B cell (primary cell): ENCODE results near the gene INSRR. TPM values are rescaled to one million over a fixed set of nuclear protein-coding genes. Genes with fewer than 3 reads are reported as not detected.
A peak's percentile ranks its signal among the peaks of the same experiment; 100 is the strongest.

Experiments used
- ATAC-seq: fragments of 200-7000 bp; cut with Tn5 transposase; one replicate; pipeline ENCODE4 v1.10.0; 2021; ENCODE audit warnings: low read depth, mild to moderate bottlenecking, moderate number of reproducible peaks, moderate library complexity
- CTCF ChIA-PET: fragments of 350-600 bp; sonication (Branson Sonifier 250); formaldehyde crosslinking; loops from one replicate; lab custom pipeline; 2021; ENCODE audit warnings: antibody characterized with exemption, inconsistent platforms; lab: Charles Lee
- POLR2A ChIA-PET: fragments of 350-600 bp; sonication (Branson Sonifier 250); formaldehyde crosslinking; loops from one replicate; lab custom pipeline; 2021; ENCODE audit warnings: antibody characterized with exemption; lab: Charles Lee
- DNase-seq: peaks from one replicate; pipeline ENCODE4 v3.0.0; 2013
- H2AFZ ChIP-seq: 2 replicates; pipeline ENCODE4 v1.6.1; 2012; ENCODE audit warnings: mild to moderate bottlenecking, low read depth, low read length; ENCODE audit not compliant: insufficient read depth, poor library complexity, severe bottlenecking
- H3K27ac ChIP-seq, 2 donors: 1 replicate in 1 of 2; 2 replicates in 1 of 2; pipeline ENCODE4 v1.5.1; 2012 to 2013; ENCODE audit warnings: low read length in 2 of 2, mild to moderate bottlenecking in 2 of 2, moderate library complexity in 1 of 2
- H3K27me3 ChIP-seq, 4 experiments: fragments of 200-600 bp in 1 of 4; sonication (generic) in 1 of 4; replicated peaks in 1 of 4; 1 replicate in 2 of 4; 2 replicates in 2 of 4; pipeline versions ENCODE4 v1.6.1 to v1.7.0; 2013 to 2016; ENCODE audit warnings: low read length in 3 of 4, mild to moderate bottlenecking in 2 of 4, mixed read lengths in 1 of 4, moderate library complexity in 1 of 4; ENCODE audit not compliant: insufficient read depth in 4 of 4, control insufficient read depth in 3 of 4; ENCODE audit errors: control extremely low read depth in 1 of 4
- H3K36me3 ChIP-seq, 2 experiments: replicated peaks in 1 of 2; 1 replicate in 1 of 2; 2 replicates in 1 of 2; pipeline versions ENCODE4 v1.6.1 to v1.7.1; 2013; ENCODE audit warnings: low read length in 1 of 2; ENCODE audit not compliant: insufficient read depth in 2 of 2, control insufficient read depth in 1 of 2; ENCODE audit errors: control extremely low read depth in 1 of 2, extremely low read depth in 1 of 2
- H3K4me1 ChIP-seq, 2 donors: fragments of 200-600 bp in 1 of 2; sonication (generic) in 1 of 2; 1 replicate in 1 of 2; 2 replicates in 1 of 2; pipeline versions ENCODE4 v1.5.1 to v1.6.1; 2013 to 2017; ENCODE audit warnings: low read length in 2 of 2; ENCODE audit not compliant: control insufficient read depth in 2 of 2, insufficient read depth in 2 of 2
- H3K4me2 ChIP-seq: replicated peaks from 2 replicates; pipeline ENCODE3; 2012; ENCODE audit warnings: mild to moderate bottlenecking, low read depth, low read length; ENCODE audit not compliant: poor library complexity, severe bottlenecking
- H3K4me3 ChIP-seq, 5 experiments: fragments of 200-600 bp in 1 of 5; sonication (generic) in 1 of 5; 1 replicate in 3 of 5; 2 replicates in 2 of 5; pipeline versions ENCODE4 v1.5.1 to v1.7.0; 2011 to 2016; ENCODE audit warnings: low read length in 4 of 5, mild to moderate bottlenecking in 4 of 5, low read depth in 2 of 5, control low read depth in 1 of 5, moderate library complexity in 1 of 5; ENCODE audit not compliant: insufficient read depth in 1 of 5; ENCODE audit errors: control extremely low read depth in 1 of 5, extremely low read depth in 1 of 5
- H3K79me2 ChIP-seq: fragments of 200-600 bp; sonication (generic); one replicate; pipeline ENCODE4 v1.6.0; 2016; ENCODE audit warnings: low read length; ENCODE audit not compliant: control insufficient read depth, insufficient read depth
- H3K9ac ChIP-seq: fragments of 200-600 bp; sonication (generic); 2 replicates; pipeline ENCODE4 v1.6.1; 2017; ENCODE audit warnings: mild to moderate bottlenecking, low read length, moderate library complexity
- H3K9me3 ChIP-seq, 3 donors: one replicate each; pipeline versions ENCODE4 v1.6.1 to v1.7.1; 2013; ENCODE audit warnings: low read length in 2 of 3; ENCODE audit not compliant: control insufficient read depth in 2 of 3, insufficient read depth in 1 of 3; ENCODE audit errors: control extremely low read depth in 1 of 3
- H4K20me1 ChIP-seq: 2 replicates; pipeline ENCODE4 v1.6.0; 2012; ENCODE audit warnings: mild to moderate bottlenecking, low read length; ENCODE audit not compliant: insufficient read depth, control insufficient read depth, poor library complexity, severe bottlenecking
- H3K27ac Mint-ChIP-seq: one replicate; pipeline ENCODE4 v1.8.0; 2021; ENCODE audit warnings: mixed read lengths
- H3K27me3 Mint-ChIP-seq: one replicate; pipeline ENCODE4 v1.8.0; 2021; ENCODE audit warnings: mixed read lengths
- H3K4me1 Mint-ChIP-seq: one replicate; pipeline ENCODE4 v1.8.0; 2021; ENCODE audit warnings: mixed read lengths
- H3K4me3 Mint-ChIP-seq: one replicate; pipeline ENCODE4 v1.8.0; 2021; ENCODE audit warnings: mixed read lengths
- H3K9me3 Mint-ChIP-seq: one replicate; pipeline ENCODE4 v1.8.0; 2022; ENCODE audit warnings: mixed read lengths; ENCODE audit not compliant: insufficient read depth
- WGBS: methylation state at CpG from one replicate; pipeline ENCODE4 v1.1.5; 2013; ENCODE audit warnings: missing lambda C conversion rate; ENCODE audit not compliant: insufficient coverage; 5-methylcytosine and 5-hydroxymethylcytosine counted together
- intact Hi-C: fragments of 100-400 bp; cut with micrococcal nuclease; formaldehyde crosslinking; loops from one replicate; pipeline ENCODE4 v1.10.0; 2022
- polyA plus RNA-seq: library from polyadenylated mRNA; depleted of rRNA; stranded (reverse); fragments of >200 nt; gene quantifications from 2 replicates; pipeline ENCODE4 v1.2.3, GENCODE V29; 2012
- total RNA-seq, 2 donors: library from RNA; stranded (reverse); fragments of 120-200 nt in 1 of 2; gene quantifications; 1 replicate in 1 of 2; 2 replicates in 1 of 2; pipeline versions ENCODE4 v1.2.3 to v1.2.4, GENCODE V29; 2013 to 2022
- TF ChIP-seq, protein P1 (sequence below): fragments of 200-600 bp; IDR thresholded peaks from one replicate; pipeline ENCODE4 v1.8.0; 2022; ENCODE audit warnings: antibody characterized with exemption, mild to moderate bottlenecking

INSRR gene
- total and polyA plus RNA-seq, 2 donors (not counting 1 experiment from before 2014, with no cell fraction given): not detected

DNA sequence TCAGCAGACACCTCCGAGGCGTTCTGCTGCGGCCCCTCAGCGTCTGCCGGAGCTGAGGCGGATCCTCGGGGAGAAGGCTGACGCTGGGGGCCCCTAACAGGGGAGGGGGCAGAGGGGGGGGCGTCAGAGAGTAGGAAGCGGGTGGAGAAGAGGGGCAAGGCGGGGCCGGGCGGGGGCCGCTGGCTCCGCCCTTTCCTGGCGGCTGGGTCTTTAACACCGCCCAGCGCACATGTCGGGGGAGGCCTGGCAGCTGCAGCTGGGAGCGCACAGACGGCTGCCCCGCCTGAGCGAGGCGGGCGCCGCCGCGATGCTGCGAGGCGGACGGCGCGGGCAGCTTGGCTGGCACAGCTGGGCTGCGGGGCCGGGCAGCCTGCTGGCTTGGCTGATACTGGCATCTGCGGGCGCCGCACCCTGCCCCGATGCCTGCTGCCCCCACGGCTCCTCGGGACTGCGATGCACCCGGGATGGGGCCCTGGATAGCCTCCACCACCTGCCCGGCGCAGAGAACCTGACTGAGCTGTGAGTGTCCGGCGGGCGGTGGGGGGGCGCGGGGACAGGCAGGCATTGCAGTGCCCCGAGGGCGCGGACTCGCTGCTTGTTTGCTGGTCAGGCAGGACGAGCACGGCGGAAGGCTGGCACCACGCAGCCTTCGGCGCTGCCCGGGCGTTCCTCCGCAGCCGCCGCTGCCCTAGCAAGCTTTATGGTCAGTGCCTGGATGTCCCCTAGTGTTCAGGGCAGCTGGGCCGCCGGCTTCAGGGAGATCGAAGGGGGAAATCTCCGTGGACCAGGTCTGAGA lies 1.9 kb upstream of the INSRR start, which contains the start of gene NTRK1:
Gene NTRK1 (plus strand): TSS at position 238 of the 796 bp plus-strand sequence. CDS start 70 bp downstream, at position 308.
- no peak within 1 kb of the TSS for H3K27ac Mint-ChIP-seq
- H3K27ac ChIP-seq: no peak within 1 kb of the TSS
- intact Hi-C loops: loop anchor here (1.0 to 5.0 kb wide), 2 partner anchors 64 to 154 kb away; partner anchors contain the start of gene CRABP2
- ATAC-seq (peak; percentile 62), DNase-seq (peak; percentile 60)
- peaks cover 0 to 3% (median 0%) of the 10 kb centered on the region in 3 donors for H3K9me3 ChIP-seq
- peaks cover 23 to 30% of the 10 kb centered on the region in 2 donors for H3K4me1 ChIP-seq
- H2AFZ ChIP-seq: peak within 1 kb of the TSS; percentile 64
- peaks cover 18% of the 10 kb centered on the region for H3K4me1 Mint-ChIP-seq
- H3K4me2 ChIP-seq: peak within 1 kb of the TSS; percentile 93
- H3K27me3 ChIP-seq: peaks cover 0 to 82% (median 39%) of the 10 kb centered on the region in 4 experiments
- TF ChIP-seq, protein P1, sequence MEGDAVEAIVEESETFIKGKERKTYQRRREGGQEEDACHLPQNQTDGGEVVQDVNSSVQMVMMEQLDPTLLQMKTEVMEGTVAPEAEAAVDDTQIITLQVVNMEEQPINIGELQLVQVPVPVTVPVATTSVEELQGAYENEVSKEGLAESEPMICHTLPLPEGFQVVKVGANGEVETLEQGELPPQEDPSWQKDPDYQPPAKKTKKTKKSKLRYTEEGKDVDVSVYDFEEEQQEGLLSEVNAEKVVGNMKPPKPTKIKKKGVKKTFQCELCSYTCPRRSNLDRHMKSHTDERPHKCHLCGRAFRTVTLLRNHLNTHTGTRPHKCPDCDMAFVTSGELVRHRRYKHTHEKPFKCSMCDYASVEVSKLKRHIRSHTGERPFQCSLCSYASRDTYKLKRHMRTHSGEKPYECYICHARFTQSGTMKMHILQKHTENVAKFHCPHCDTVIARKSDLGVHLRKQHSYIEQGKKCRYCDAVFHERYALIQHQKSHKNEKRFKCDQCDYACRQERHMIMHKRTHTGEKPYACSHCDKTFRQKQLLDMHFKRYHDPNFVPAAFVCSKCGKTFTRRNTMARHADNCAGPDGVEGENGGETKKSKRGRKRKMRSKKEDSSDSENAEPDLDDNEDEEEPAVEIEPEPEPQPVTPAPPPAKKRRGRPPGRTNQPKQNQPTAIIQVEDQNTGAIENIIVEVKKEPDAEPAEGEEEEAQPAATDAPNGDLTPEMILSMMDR: no peak
- WGBS: 5% methylated on average over 68 of the region's 69 CpGs
- CTCF ChIA-PET: interaction anchor here (0.9 to 4.0 kb wide), 16 partner anchors 7 to 471 kb away, joined by 3 to 99 read pairs (median 4); partner anchors contain the start of genes ISG20L2, METTL25B and PRCC
- H3K9me3 Mint-ChIP-seq: no peaks in the 10 kb centered on the region
- H3K36me3 ChIP-seq: no peaks in the 10 kb centered on the region
- peak within 1 kb of the TSS; percentile 83 for H3K4me3 Mint-ChIP-seq
- peak within 1 kb of the TSS; percentile 52 for H3K9ac ChIP-seq
- H3K79me2 ChIP-seq: no peaks in the 10 kb centered on the region
- peak within 1 kb of the TSS in 4 of 5 experiments; percentile 15 to 54 (median 44) for H3K4me3 ChIP-seq
- POLR2A ChIA-PET: interaction anchor here (1.5 kb wide), 1 partner anchor 133 kb away, joined by 4 read pairs; the partner anchor contains the start of genes ISG20L2 and METTL25B
- H4K20me1 ChIP-seq: no peaks in the 10 kb centered on the region
- H3K27me3 Mint-ChIP-seq: peaks cover 72% of the 10 kb centered on the region
